ENCODE results near the gene TCAP.

TCAP gene

DNA sequence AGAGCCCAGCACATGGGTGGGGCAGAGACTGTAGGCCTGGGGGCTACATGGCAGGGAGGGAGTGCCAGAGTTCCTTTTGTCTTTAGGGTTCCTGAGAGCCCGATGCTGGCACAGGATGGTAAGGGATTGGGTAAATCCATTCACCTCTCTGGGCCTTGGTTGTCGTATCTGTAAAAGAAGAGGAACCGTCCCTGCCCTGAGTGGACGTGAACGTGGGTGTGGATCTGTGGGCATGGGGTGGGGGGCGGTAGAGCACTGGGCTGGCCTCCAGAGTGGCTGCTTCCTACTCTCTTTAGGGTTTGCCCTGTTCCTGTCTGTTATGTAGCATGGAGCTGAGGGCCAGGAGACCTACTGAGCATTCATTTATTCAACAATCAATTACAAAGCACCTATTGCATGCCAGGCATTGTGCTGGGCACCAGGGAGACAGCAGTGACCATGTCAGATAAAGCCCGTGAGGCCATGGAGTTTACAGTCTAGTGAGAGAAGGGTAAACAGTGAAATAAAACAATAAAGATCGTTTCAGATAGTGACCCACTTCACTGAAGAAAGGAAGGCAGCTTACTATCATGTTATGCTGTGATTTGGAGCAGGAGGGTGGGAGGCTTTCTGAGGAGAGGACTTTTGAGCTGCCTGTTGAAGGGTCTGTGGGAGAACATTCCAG, 13.1 kb upstream of the TCAP start:
- DNase-seq: no peak

DNA sequence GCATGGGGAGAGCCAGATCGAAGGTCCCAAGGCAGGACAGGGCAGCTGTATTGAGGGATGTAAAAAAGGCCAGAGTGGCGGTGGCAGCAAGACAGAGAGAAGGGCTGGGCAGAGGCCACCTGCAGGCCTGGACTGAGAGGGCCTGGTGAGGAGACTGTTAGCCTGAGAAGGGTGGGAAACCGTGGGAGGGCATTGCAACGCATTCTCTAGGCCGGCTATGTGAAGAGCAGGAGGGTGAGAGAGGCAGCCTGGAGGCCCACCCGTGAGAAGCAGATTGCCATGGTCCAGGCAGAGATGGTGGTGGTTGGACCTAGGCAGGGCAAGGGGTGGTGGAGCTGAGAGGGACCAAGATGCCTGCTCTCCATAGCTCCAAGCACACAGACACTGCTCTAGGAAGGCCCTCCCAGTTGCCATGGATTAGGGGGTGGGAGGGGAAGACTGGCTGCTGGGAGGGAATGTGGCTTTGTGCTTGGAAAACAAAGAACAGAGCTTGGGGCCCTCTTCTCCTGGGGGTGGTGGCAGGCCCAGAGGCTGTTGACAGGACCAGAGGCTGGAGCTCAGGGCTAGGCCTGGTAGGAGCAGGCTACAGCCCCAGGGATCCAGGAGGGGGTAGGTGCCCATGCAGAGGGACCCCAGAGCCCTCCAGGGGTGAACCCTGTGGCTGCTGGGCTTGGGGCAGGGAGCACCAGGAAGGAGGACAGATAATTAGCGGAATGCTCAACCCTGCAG, 12.4 kb upstream of the TCAP start:
- DNase-seq: no peak

- DNase-seq: no peak
Measured at GRCh38 chr17:39653316-39653661, 11.9 kb upstream of the TCAP start.

GRCh38 chr17:39653662-39654331, 11.4 kb upstream of the TCAP start:
- no peak for DNase-seq

GRCh38 chr17:39655105-39655504, 10.0 kb upstream of the TCAP start:
- no peak for DNase-seq

DNA sequence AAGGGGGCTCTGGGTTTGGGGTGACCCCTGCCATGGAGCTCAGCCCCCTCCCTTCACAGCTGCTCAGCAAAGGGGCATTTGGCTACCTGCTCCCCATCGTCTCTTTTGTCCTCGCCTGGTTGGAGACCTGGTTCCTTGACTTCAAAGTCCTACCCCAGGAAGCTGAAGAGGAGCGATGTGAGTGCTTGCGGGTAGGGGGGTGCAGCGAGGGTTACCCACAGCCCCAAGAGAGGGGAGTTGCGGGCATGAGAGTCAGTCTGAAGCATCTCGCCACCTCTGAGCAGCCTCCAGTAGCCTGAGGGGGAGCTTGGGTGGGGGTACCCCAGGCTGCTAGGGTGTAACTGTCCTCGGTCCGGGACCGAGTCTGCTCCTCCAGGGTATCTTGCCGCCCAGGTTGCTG, 6.8 kb upstream of the TCAP start:
- no peak for DNase-seq

GRCh38 chr17:39658760-39659159, 6.4 kb upstream of the TCAP start:
- no peak for DNase-seq

DNA sequence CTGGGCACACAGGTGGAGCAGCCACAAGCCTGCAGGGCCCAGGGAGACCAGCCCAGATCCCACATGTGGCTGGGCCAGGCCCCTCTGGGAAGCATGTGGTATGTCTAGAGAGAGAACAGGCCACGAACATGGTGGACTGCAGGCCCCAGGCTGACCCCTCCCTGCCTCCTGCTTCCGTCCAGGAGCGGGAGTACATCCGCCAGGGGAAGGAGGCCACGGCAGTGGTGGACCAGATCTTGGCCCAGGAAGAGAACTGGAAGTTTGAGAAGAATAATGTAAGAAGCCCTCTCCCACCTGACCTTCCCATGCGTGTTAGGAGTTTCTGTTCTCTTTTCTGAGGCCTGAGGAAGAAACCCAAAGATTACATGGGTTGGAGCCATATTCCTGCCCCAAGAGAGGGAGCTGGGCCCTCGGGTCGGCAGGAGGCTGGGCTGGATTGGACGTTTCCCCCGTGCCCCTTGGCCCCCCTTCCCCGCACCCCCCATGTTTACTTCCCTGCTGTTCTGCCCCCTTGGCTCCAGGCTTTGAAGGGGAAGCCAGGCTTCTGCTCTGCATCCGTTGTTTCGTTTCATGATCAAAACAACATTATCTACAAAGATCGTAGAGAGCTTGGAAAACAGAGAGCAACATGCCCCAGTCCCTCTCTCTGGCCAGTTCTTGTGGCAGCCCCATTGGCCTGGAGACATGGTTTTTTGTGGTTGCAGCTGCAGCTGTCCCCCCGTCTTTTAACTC, 5.7 kb upstream of the TCAP start:
- DNase-seq: no peak

GRCh38 chr17:39660011-39660360, 5.2 kb upstream of the TCAP start:
- DNase-seq: no peak

- no peak for DNase-seq
Measured at GRCh38 chr17:39660397-39661385, 4.5 kb upstream of the TCAP start.

GRCh38 chr17:39661744-39662541, 3.2 kb upstream of the TCAP start:
- no peak for DNase-seq

DNA sequence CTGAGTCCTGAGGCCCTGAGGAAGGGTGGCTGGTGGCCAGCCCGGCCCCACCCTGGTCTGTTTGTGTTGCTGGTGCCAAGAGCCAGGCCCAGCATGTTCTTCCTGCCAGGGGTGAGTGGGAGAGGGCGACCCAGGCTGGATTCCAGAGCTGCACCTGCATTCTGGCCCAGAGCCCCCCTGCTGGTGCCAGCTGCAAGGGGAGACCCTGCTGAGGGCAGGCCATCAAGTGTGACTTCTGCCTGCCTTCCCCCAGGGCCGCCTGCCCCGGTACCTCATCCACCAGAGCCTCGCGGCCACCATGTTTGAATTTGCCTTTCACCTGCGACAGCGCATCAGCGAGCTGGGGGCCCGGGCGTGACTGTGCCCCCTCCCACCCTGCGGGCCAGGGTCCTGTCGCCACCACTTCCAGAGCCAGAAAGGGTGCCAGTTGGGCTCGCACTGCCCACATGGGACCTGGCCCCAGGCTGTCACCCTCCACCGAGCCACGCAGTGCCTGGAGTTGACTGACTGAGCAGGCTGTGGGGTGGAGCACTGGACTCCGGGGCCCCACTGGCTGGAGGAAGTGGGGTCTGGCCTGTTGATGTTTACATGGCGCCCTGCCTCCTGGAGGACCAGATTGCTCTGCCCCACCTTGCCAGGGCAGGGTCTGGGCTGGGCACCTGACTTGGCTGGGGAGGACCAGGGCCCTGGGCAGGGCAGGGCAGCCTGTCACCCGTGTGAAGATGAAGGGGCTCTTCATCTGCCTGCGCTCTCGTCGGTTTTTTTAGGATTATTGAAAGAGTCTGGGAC, 2.4 kb upstream of the TCAP start:
- DNase-seq: no peak

DNA sequence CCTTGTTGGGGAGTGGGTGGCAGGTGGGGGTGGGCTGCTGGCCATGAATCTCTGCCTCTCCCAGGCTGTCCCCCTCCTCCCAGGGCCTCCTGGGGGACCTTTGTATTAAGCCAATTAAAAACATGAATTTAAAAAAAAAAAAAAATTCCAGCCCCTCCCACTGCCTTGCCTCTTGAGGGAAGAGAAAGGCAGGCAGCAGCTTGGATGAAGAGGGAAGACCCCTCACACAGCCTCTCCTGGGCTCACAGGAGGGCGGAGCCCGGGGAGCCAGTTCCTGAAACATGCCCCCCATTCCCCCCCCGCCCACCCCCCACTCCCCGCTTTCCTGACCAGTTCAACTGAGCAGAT, 1.8 kb upstream of the TCAP start:
- no peak for DNase-seq

DNA sequence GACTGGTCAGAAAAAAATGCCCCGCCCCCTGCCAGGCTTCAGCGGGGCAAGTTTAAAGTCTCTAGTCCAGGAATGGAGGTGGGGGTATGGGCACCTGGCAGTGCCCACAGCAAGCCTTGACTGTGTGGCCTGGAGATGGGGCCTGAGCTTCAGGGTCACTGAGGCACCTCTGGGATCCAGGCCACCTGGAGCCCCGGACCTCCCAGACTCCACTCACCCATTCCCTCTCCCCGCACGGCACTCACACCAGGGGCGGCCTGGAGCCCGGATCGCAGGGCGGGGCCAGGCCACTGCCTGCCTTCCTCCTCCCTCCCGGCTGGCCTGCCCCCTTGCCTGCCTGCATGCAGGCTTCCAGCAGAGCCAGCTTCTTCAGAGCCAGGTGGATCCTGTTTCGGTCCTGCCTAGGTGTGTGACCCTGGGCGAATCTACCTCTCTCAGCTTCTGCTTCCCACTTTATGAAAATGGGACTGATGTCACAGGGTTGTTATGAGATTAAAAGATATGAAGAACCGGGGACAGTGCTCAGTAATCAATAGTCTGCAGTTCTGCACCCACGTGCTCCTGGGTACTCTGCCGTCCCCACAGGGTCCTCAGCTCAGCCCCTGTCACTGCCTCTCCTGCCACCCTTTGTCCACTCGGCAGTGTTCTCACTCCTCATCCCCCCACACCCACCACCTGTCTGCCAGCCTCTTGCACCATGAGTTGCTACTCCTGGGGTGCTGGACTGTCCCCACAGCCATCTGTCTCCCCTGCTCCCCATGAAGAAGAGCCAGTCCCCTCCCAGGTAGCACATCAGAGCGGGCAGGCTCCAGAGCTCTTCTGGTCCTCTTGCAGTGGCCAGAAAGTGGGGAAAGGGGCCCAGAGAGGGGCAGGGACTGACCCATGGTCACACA, 1.2 kb upstream of the TCAP start:
- DNase-seq: no peak

- no peak for DNase-seq
Measured at GRCh38 chr17:39665642-39666224, 584 bp downstream of the TCAP start.

DNA sequence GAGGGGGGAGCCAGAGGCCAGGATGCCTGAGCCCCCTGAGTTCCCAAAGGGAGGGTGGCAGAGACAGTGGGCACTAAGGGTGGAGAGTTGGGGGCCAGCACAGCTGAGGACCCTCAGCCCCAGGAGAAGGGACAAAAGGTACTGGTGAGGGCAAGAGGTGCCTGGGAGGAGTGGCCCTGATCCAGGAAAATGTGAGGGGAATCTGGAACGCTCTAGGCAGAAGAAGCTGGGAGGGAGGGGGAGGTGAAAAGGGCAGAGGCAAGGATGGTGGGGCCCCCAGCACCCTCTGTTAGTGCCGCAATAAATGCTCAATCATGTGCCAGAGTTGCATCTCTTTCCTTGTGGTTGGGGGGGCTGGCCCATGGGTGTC, 1.1 kb downstream of the TCAP start:
- DNase-seq: no peak

DNA sequence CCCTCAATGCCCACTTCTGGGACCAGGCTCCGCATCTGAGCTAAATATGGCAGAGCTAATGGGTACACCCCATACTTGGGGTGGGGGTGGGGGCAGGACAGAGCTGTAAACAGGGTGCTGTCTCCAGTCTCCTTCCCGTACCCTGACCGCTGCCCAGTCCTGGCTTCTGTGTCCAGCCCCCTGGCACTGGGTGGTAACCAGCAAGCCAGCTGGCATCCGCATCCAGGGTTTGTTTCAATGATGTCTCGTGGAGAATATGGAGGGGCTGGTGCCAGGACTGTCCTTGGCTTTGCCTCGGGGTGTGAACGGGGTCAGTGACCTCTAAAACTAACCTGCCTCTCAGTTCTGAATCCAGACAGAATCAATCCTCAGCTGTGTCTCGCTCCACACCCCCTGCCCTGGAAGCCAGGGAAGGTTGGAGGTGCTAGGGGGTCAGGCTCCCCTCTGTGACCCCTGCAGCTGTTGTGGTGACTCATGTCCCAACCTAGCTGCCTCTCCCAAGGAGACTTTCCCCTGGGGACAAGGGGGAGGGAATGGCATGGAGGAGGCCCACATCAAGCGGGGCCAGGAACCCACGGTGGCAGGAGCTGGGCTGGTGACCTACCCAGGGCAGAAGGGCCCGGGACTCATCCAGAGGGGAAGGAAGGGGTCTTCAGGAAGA, 1.6 kb downstream of the TCAP start:
- DNase-seq: no peak

DNA sequence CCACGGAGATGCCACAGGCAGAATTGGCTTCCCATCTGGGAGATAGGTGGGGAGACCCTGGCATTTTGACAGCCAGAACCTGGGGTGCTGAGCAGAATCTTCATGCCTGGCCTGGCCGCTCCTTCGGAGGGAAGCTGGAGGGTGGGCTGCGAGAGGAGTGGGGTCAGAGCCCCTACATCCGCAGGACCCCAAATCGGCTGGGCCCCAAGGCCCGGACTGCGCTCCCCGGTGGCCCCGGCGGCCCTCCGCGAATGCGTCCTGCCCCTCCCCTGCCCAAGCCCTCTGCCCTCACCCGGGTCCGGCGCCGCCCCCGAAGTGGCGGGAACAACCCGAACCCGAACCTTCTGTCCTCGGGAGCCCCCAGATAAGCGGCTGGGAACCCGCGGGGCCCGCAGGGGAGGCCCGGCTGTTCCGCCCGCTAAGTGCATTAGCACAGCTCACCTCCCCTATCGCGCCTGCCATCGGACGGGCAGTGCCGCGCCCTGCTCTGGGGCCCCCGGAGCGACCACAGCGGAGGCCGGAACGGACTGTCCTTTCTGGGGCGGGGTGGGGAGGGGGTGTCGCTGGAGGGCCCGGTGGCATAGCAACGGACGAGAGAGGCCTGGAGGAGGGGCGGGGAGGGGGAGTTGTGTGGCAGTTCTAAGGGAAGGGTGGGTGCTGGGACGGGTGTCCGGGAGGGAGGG, 2.3 kb downstream of the TCAP start:
- no peak for DNase-seq
